Inflammatory macrophage treated with lipopolysaccharide for 1 hour (primary cell): Measurements from ENCODE around the gene EXD2.
"Not testable (repeated sequence)": the region's sequence is repeated elsewhere in the genome, so short reads cannot be mapped to it uniquely, and the experiment has no call there.

Experiments
- DNase-seq, 2 donors: peaks; one replicate each; pipeline ENCODE4 v3.0.0-alpha.2; 2020 to 2022

The EXD2 gene

GRCh38 chr14:69259168-69259526, 67.8 kb downstream of the EXD2 start:
- DNase-seq: no peak

- no peak for DNase-seq
Measured at GRCh38 chr14:69259527-69260189, 68.4 kb downstream of the EXD2 start, which contains the start of gene GALNT16. Gene GALNT16, plus strand, starts transcription at chr14:69260158. Its CDS starts 133 bp downstream, at chr14:69260291.

GRCh38 chr14:69260190-69260860, 69.0 kb downstream of the EXD2 start:
- DNase-seq: no peak

- no peak for DNase-seq
Measured at GRCh38 chr14:69260861-69261564, 69.7 kb downstream of the EXD2 start.

- DNase-seq: no peak
Measured at GRCh38 chr14:69261761-69262331, 70.5 kb downstream of the EXD2 start.

GRCh38 chr14:69262516-69262915, 71.2 kb downstream of the EXD2 start:
- no peak for DNase-seq

GRCh38 chr14:69263364-69263763, 72.1 kb downstream of the EXD2 start:
- DNase-seq: no peak

GRCh38 chr14:69263771-69264170, 72.5 kb downstream of the EXD2 start:
- no peak for DNase-seq

GRCh38 chr14:69266572-69267345, 75.5 kb downstream of the EXD2 start:
- no peak for DNase-seq

- no peak for DNase-seq
Measured at GRCh38 chr14:69267492-69267891, 76.2 kb downstream of the EXD2 start.

- DNase-seq: no peak
Measured at GRCh38 chr14:69268223-69268622, 76.9 kb downstream of the EXD2 start.

GRCh38 chr14:69268763-69269162, 77.5 kb downstream of the EXD2 start:
- DNase-seq: no peak

GRCh38 chr14:69269381-69269780, 78.1 kb downstream of the EXD2 start:
- DNase-seq: no peak

- DNase-seq: no peak
Measured at GRCh38 chr14:69270097-69270496, 78.8 kb downstream of the EXD2 start.

GRCh38 chr14:69270795-69271708, 79.8 kb downstream of the EXD2 start:
- no peak for DNase-seq

- DNase-seq: no peak
Measured at GRCh38 chr14:69274321-69274720, 83.0 kb downstream of the EXD2 start.

GRCh38 chr14:69275331-69275730, 84.0 kb downstream of the EXD2 start:
- no peak for DNase-seq

- not testable (repeated sequence) for DNase-seq
Measured at GRCh38 chr14:69277356-69277755, 86.1 kb downstream of the EXD2 start.

- no peak for DNase-seq
Measured at GRCh38 chr14:69280746-69281291, 89.5 kb downstream of the EXD2 start.

GRCh38 chr14:69281450-69282169, 90.3 kb downstream of the EXD2 start:
- DNase-seq: no peak

- DNase-seq: no peak
Measured at GRCh38 chr14:69282448-69282847, 91.2 kb downstream of the EXD2 start.
